ENCODE data around the gene CLTC. TPM values are rescaled to one million over a fixed set of nuclear protein-coding genes. Genes with fewer than 3 reads are reported as not detected.

The CLTC gene
- total and polyA plus RNA-seq, 2 of the 4 experiments (the other 2 are of a cell fraction) = 181 to 641 TPM

GRCh38 chr17:59619035-59619297 is 729 bp upstream of the CLTC start:
- WGBS, 2 experiments (ENCODE audit: extremely low coverage in 2 of 2, insufficient read length in 1 of 2) = 0% methylated on average over 2 of the region's 11 CpGs; no CpG with 5 or more reads in 1 of the 2 experiments
- Histone ChIP-seq H3K9ac (ENCODE audit: low read depth, low read length) (peak overlapping the region; percentile 95), H3K27ac (ENCODE audit: insufficient read depth, low read length) (peak overlapping the region; percentile 93), H3K23ac (ENCODE audit: low read depth, low read length) (peak overlapping the region; percentile 99), H4K5ac (ENCODE audit: low read depth, low read length) (peak overlapping the region; percentile 92), H2BK5ac (ENCODE audit: low read depth, low read length, poor library complexity, severe bottlenecking) (peak overlapping the region; percentile 97), H3K14ac (replicated peaks; ENCODE audit: low read depth, low read length) (peak overlapping the region; percentile 99), H2BK20ac (ENCODE audit: low read depth, low read length) (no peak overlapping the region), H3K4me2 (ENCODE audit: low read depth, low read length) (peak overlapping the region; percentile 88), H3K4me1 (ENCODE audit: control insufficient read depth, insufficient read depth, low read length) (peaks cover 1% of the 10 kb centered on the region; the same call in 1 of the 2 replicates), H3K79me1 (ENCODE audit: low read depth in 1 of 2, low read length in 2 of 2) (peaks cover 0 to 21% of the 10 kb centered on the region in 2 experiments; a peak in 2 of 4 replicates), H3K27me3 (ENCODE audit: control insufficient read depth, insufficient read depth, low read length) (no peaks in the 10 kb centered on the region), H4K91ac (ENCODE audit: insufficient read depth, low read depth, low read length) (peak overlapping the region; percentile 99), H2BK15ac (ENCODE audit: low read depth, low read length) (peak overlapping the region; percentile 75), H4K20me1 (ENCODE audit: insufficient read depth, low read length) (peaks cover 38% of the 10 kb centered on the region), H4K8ac (ENCODE audit: low read depth in 2 of 2, low read length in 2 of 2) (peak overlapping the region; percentile 82 to 99), H3K4me3 (ENCODE audit: insufficient read depth, low read depth, low read length) (peak overlapping the region; percentile 61), H3K36me3 (ENCODE audit: control insufficient read depth, insufficient read depth, low read length) (no peaks in the 10 kb centered on the region), H3K56ac (ENCODE audit: extremely low read depth, insufficient read depth, low read length) (peak overlapping the region; percentile 99), H2AK5ac (ENCODE audit: low read depth, low read length) (peak overlapping the region; percentile 67), H3K4ac (ENCODE audit: low read depth, low read length) (peak overlapping the region; percentile 99), H2AFZ (replicated peaks; ENCODE audit: low read length, poor library complexity) (peak overlapping the region; percentile 97), H2AK9ac (replicated peaks; ENCODE audit: low read depth, low read length, poor library complexity) (peak overlapping the region; percentile 98), H3K9me3 (ENCODE audit: control insufficient read depth, insufficient read depth, low read length) (no peaks in the 10 kb centered on the region), H3K18ac (ENCODE audit: low read depth, low read length) (peak overlapping the region; percentile 93), H2BK120ac (ENCODE audit: low read depth, low read length) (peak overlapping the region; percentile 87), H3K9me1 (ENCODE audit: insufficient read depth, low read length) (no peaks in the 10 kb centered on the region)
- POLR2A ChIA-PET (ENCODE audit: unreplicated experiment) = interaction anchor here (0.5 to 1.1 kb wide), 5 partner anchors 9 to 178 kb away, joined by 3 to 4 read pairs (median 3); partner anchors contain the start of genes PTRH2 and VMP1
- intact Hi-C loops (cut with micrococcal nuclease) = no loop called here
- BruUV-seq (replicated peaks) = no TSS peak
- TF ChIP-seq CHD1 (IDR thresholded peaks at IDR 0.05; ENCODE audit: low read depth, low read length) (peak; percentile 45; the same call in 1 of the 2 replicates), BHLHE40 (IDR thresholded peaks at IDR 0.05; ENCODE audit: low read depth, low read length) (no peak), MAZ (IDR thresholded peaks at IDR 0.05; ENCODE audit: borderline replicate concordance, low read depth, low read length) (no peak), RFX5 (IDR thresholded peaks at IDR 0.05; ENCODE audit: low read depth, low read length) (no peak), RAD21 (IDR thresholded peaks at IDR 0.05; ENCODE audit: low read length) (peak; percentile 24), RCOR1 (IDR thresholded peaks at IDR 0.05; ENCODE audit: insufficient replicate concordance, low read length) (peak; percentile 32), NFE2L2 (IDR thresholded peaks at IDR 0.05; ENCODE audit: low read depth, low read length) (no peak; the same call in 1 of the 2 replicates)
- in situ Hi-C loops (cut with MboI; ENCODE audit: low sequenced_read_pairs) = no loop called here
- dilution Hi-C loops (cut with HindIII; ENCODE audit: low sequenced_read_pairs, unreplicated experiment) = no loop called here
- no peak for DNase-seq
- no peak for ATAC-seq (ENCODE audit: low read depth)
- CTCF ChIA-PET = interaction anchor here (0.7 to 1.0 kb wide), 2 partner anchors 290 to 418 kb away, joined by 3 to 5 read pairs; no protein-coding TSS in a partner anchor
